ENCODE data around the gene KDM4C.

GRCh38 chr9:7130266-7130820, 372.6 kb downstream of the KDM4C start:
- no peak for TF ChIP-seq CTCF (IDR thresholded peaks at IDR 0.05)
- TF ChIP-seq POLR2A (IDR thresholded peaks at IDR 0.05): no peak
